Endothelial cell of umbilical vein (primary cell): ENCODE measurements around the gene GPHA2. TPM values are rescaled to one million over a fixed set of nuclear protein-coding genes. Genes with fewer than 3 reads are reported as not detected.

ENCODE experiments used
- BruUV-seq: library from RNA; stranded (reverse); fragments of 400-500 nt; replicated peaks from 2 replicates; lab custom pipeline; 2021; lab: Mats Ljungman, UMichigan
- CTCF ChIA-PET: fragments of 300-600, 350-600 bp; sonication (Branson Sonifier 250); formaldehyde crosslinking; loops from one replicate; lab custom pipeline; 2021; ENCODE audit warnings: antibody characterized with exemption, inconsistent platforms; lab: Charles Lee
- POLR2A ChIA-PET: fragments of 300-600, 350-600 bp; sonication (Branson Sonifier 250); formaldehyde crosslinking; loops from one replicate; lab custom pipeline; 2021; ENCODE audit warnings: antibody characterized with exemption, inconsistent platforms; lab: Charles Lee
- DNase-seq: peaks from one replicate; pipeline ENCODE4 v3.0.0-alpha.2; 2011; ENCODE audit warnings: low read depth, low spot score
- FAIRE-seq: peaks from 2 replicates; lab custom pipeline; 2011; peaks lifted over from hg19 to GRCh38; lab: Jason Lieb, UNC
- H2AFZ ChIP-seq: 2 replicates; pipeline ENCODE4 v1.6.0; 2012; ENCODE audit warnings: low read depth, low read length, control low read depth, inconsistent platforms
- H3K27ac ChIP-seq: 2 replicates; pipeline ENCODE4 v1.5.1; 2011; ENCODE audit warnings: low read depth, mild to moderate bottlenecking, control low read depth, low read length, moderate library complexity; ENCODE audit not compliant: insufficient read depth
- H3K27me3 ChIP-seq, 2 experiments: 2 replicates each; pipeline versions ENCODE4 v1.6.0 to v1.6.1; 2011; ENCODE audit warnings: low read length in 2 of 2, mixed read lengths in 1 of 2; ENCODE audit not compliant: control insufficient read depth in 2 of 2, insufficient read depth in 2 of 2
- H3K36me3 ChIP-seq, 2 experiments: 2 replicates in 1 of 2; 3 replicates in 1 of 2; pipeline ENCODE4 v1.5.1; 2011; ENCODE audit warnings: low read length in 2 of 2, mild to moderate bottlenecking in 1 of 2, moderate library complexity in 1 of 2; ENCODE audit not compliant: control insufficient read depth in 2 of 2, insufficient read depth in 2 of 2; ENCODE audit errors: extremely low read depth in 1 of 2
- H3K4me1 ChIP-seq: 3 replicates; pipeline ENCODE4 v1.5.1; 2011; ENCODE audit warnings: mild to moderate bottlenecking, low read length; ENCODE audit not compliant: control insufficient read depth, insufficient read depth; ENCODE audit errors: extremely low read depth
- H3K4me2 ChIP-seq: 2 replicates; pipeline ENCODE4 v1.6.1; 2011; ENCODE audit warnings: low read length, control low read depth, mixed read lengths; ENCODE audit not compliant: insufficient read depth
- H3K4me3 ChIP-seq, 3 experiments: fragments of 200-600 bp in 1 of 3; sonication (generic), shearing (Covaris generic) in 1 of 3; replicated peaks in 1 of 3; 2 replicates each; pipeline ENCODE4 v1.5.1; 2011 to 2016; ENCODE audit warnings: control low read depth in 3 of 3, low read length in 3 of 3, mild to moderate bottlenecking in 2 of 3, inconsistent platforms in 1 of 3, low read depth in 1 of 3, moderate library complexity in 1 of 3; ENCODE audit not compliant: insufficient read depth in 1 of 3
- H3K79me2 ChIP-seq: 2 replicates; pipeline ENCODE4 v1.6.0; 2012; ENCODE audit warnings: low read length, inconsistent platforms; ENCODE audit not compliant: control insufficient read depth, insufficient read depth
- H3K9ac ChIP-seq: replicated peaks from 2 replicates; pipeline ENCODE3; 2011; ENCODE audit warnings: low read length, control low read depth; ENCODE audit not compliant: insufficient read depth; ENCODE audit errors: extremely low read depth
- H3K9me1 ChIP-seq: replicated peaks from 3 replicates; pipeline ENCODE4 v1.6.0; 2011; ENCODE audit warnings: mild to moderate bottlenecking, low read length; ENCODE audit not compliant: control insufficient read depth, insufficient read depth; ENCODE audit errors: extremely low read depth
- H3K9me3 ChIP-seq: replicated peaks from 2 replicates; pipeline ENCODE4 v1.5.1; 2012; ENCODE audit warnings: low read length, inconsistent platforms; ENCODE audit not compliant: control insufficient read depth, insufficient read depth
- H4K20me1 ChIP-seq: replicated peaks from 2 replicates; pipeline ENCODE3; 2011; ENCODE audit warnings: mild to moderate bottlenecking, low read length; ENCODE audit not compliant: control insufficient read depth, insufficient read depth; ENCODE audit errors: extremely low read depth
- CTCF ChIP-seq, 2 donors: IDR thresholded peaks; 1 replicate in 1 of 2; 2 replicates in 1 of 2; pipeline ENCODE4 v1.5.1; 2011; ENCODE audit warnings: low read length in 2 of 2, mild to moderate bottlenecking in 2 of 2, moderate library complexity in 2 of 2, control low read depth in 1 of 2, inconsistent platforms in 1 of 2, low read depth in 1 of 2; ENCODE audit not compliant: insufficient read depth in 1 of 2; ENCODE audit errors: extremely low read depth in 1 of 2
- EZH2 ChIP-seq: IDR thresholded peaks from 2 replicates; pipeline ENCODE4 v1.6.1; 2012; ENCODE audit warnings: borderline replicate concordance, low read depth, mild to moderate bottlenecking, moderate library complexity, low read length, inconsistent platforms; ENCODE audit not compliant: severe bottlenecking
- FOS ChIP-seq: IDR thresholded peaks from 2 replicates; pipeline ENCODE4 v1.6.1; 2011; ENCODE audit warnings: mild to moderate bottlenecking, low read length, moderate library complexity, borderline replicate concordance; ENCODE audit not compliant: insufficient read depth
- GATA2 ChIP-seq: IDR thresholded peaks from 2 replicates; pipeline ENCODE4 v1.7.0; 2011; ENCODE audit warnings: low read depth, mild to moderate bottlenecking, moderate library complexity, mixed read lengths, low read length; ENCODE audit not compliant: insufficient read length, insufficient read depth
- JUN ChIP-seq: IDR thresholded peaks from 2 replicates; pipeline ENCODE4 v1.6.1; 2011; ENCODE audit warnings: borderline replicate concordance, low read depth; ENCODE audit not compliant: insufficient read length, insufficient read depth
- MAX ChIP-seq: IDR thresholded peaks from 2 replicates; pipeline ENCODE4 v1.6.1; 2011; ENCODE audit not compliant: insufficient read depth, insufficient read length
- MYC ChIP-seq: IDR thresholded peaks from one replicate; pipeline ENCODE4 v1.6.1; 2011; ENCODE audit warnings: mild to moderate bottlenecking, low read depth, low read length
- POLR2A ChIP-seq: IDR thresholded peaks from 2 replicates; pipeline ENCODE4 v1.6.1; 2012; ENCODE audit warnings: low read depth, mild to moderate bottlenecking, control low read depth, low read length
- POLR2AphosphoS5 ChIP-seq: IDR thresholded peaks from 2 replicates; pipeline ENCODE4 v1.6.1; 2012; ENCODE audit warnings: low read depth, mild to moderate bottlenecking, control low read depth, low read length, moderate library complexity; ENCODE audit not compliant: insufficient read depth
- dilution Hi-C: fragments of 300-500 bp; cut with MboI; formaldehyde crosslinking; loops from one replicate; pipeline ENCODE4 v1.15.0; 2019; ENCODE audit warnings: low sequenced_read_pairs; ENCODE audit not compliant: extremely low pct_ligation_motif_present
- intact Hi-C: fragments of 100-400 bp; cut with micrococcal nuclease; formaldehyde crosslinking; loops from one replicate; pipeline ENCODE4 v1.10.0; 2022
- polyA plus RNA-seq, 4 experiments: library from polyadenylated mRNA; depleted of rRNA in 3 of 4; stranded (reverse) in 3 of 4; unstranded in 1 of 4; fragments of >200 nt; gene quantifications; 2 replicates each; pipeline versions ENCODE4 v1.2.1 to v1.2.3, GENCODE V29; 2011 to 2012; ENCODE audit warnings: missing spikeins in 1 of 4
- total RNA-seq: library from RNA; stranded (reverse); gene quantifications from 2 replicates; pipeline ENCODE4 v1.2.3, GENCODE V29; 2021

GPHA2 gene
- total and polyA plus RNA-seq, 2 donors (not counting 3 experiments of a cell fraction or from before 2014, with no cell fraction given) = not detected

DNA sequence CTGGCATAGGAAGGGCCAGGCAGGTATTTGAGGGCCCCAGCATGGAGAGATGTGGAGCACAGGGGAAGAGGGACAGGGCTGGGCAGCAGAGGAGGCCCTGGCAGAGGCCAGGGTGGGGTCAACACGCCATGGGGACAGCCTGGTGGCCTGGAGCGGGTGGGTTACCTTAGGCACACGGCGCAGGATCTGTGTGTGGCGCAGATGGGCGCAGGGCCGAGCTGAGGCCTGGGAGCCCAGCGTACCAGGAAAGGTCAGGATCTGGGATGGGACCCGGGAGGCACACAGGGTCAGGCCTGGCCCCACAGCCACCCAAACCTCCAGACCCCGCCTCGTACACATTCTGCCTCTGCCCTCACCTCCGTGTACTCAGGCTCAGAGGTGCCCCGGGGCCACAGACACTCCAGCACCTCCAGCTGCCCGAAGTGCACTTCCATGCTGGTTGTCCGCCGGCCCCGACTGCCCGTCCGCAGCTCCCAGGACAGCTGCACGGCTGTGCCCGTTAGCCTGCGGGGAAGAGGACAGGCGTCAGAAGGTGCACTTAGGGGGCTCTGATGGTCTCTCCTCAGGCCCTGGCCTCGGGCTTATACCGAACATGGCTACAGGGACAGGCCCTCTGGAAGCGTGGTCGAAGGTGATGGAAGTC, 25.1 kb downstream of the GPHA2 start:
- DNase-seq (no peak), FAIRE-seq (no peak)
- Histone ChIP-seq H3K4me3 (no peak overlapping the region), H2AFZ (no peak overlapping the region), H3K27me3 (no peaks in the 10 kb centered on the region), H3K27ac (no peak overlapping the region), H3K9me3 (no peaks in the 10 kb centered on the region), H3K9ac (no peak overlapping the region), H4K20me1 (no peaks in the 10 kb centered on the region), H3K4me2 (no peak overlapping the region), H3K4me1 (no peaks in the 10 kb centered on the region), H3K9me1 (no peaks in the 10 kb centered on the region), H3K79me2 (no peaks in the 10 kb centered on the region), H3K36me3 (peaks cover 7 to 68% of the 10 kb centered on the region in 2 experiments)
- intact Hi-C loops (no loop called here), dilution Hi-C loops (no loop called here)
- BruUV-seq = no TSS peak
- no peak for TF ChIP-seq FOS
- no peak for TF ChIP-seq JUN
- no peak for TF ChIP-seq MYC
- TF ChIP-seq GATA2 = no peak
- no peak for TF ChIP-seq POLR2A
- TF ChIP-seq CTCF (IDR thresholded peaks at IDR 0.05; ENCODE audit: extremely low read depth in 1 of 2, insufficient read depth in 1 of 2, low read depth in 1 of 2, low read length in 2 of 2) = no peak
- TF ChIP-seq POLR2AphosphoS5 = no peak
- TF ChIP-seq EZH2 = no peak
- no peak for TF ChIP-seq MAX
- POLR2A ChIA-PET = no interaction called here
- CTCF ChIA-PET = interaction anchor here (1.7 kb wide), 1 partner anchor 23 kb away, joined by 5 read pairs; no protein-coding TSS in a partner anchor
